Activated CD4-positive, alpha-beta T cell treated with anti-CD3 and anti-CD28 coated beads, Interleukin-2, Interleukin-4, amounts not matched to agents 100 ng/mL and 50 ng/mL, durations not matched to agents 16 hours and 8 hours (primary cell): ENCODE data around the gene IDH3A.

Experiments used
- DNase-seq: peaks from one replicate; pipeline ENCODE4 v3.0.0-alpha.2; 2020; ENCODE audit warnings: low spot score

Gene IDH3A

DNA sequence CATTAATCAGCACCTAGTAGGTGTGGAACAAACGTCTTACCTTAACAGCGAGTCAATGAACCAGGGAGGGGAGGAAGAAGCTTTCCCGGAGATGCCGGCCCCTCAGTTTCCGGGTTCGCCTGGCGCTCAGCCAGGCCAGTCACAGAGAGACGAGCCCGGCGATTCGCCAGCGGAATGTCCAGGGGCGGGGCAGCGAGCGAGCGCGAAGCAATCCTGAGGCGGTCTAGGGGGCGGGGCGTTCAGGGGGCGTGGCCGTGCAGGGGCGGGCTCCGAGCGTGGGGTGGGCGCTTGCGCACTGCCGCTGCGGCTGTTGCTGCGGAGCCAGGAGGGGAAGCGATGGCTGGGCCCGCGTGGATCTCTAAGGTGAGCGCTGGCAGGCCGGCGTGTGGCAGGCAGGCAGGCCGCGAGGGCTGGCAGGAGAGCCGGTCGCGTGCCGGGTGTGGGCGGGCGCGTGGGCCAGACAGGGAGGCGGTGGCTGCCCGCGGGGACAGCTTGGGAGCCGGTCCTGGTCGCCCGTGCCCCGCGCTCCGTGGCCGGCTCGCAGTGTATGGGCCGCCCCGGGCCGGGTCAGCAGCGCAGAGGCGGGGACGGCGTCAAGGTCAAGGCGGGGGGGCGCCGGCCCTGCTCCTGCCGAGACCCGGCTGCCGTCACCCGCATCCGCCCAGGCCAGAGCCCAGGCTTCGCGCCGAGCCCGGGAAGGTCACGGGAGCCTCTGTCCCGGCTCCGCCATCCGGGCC, at the start of gene IDH3A:
IDH3A (plus strand) TSS at position 295 of the 737 bp plus-strand sequence; CDS start at position 337, 42 bp downstream.
- peak; percentile 99 for DNase-seq

DNA sequence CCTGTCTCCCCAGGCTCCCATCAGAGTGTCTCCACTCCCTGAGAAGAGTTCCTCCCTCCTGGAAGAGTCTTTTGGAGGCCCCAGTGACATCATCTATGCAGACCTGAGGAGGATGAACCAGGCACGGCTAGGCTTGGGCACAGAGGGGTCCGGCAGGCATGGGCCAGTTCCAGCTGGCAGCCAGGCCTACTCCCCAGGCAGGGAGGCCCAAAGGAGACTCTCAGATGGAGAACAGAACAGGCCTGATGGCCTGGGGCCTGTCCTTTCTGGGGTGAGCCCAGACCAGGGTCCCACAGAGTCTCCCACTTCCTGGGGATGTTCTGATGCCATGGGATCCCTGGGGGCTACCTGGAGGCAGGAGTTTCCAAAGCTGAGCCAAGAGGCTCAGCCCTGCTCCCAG, 48.3 kb upstream of the IDH3A start:
- DNase-seq, result no peak

DNA sequence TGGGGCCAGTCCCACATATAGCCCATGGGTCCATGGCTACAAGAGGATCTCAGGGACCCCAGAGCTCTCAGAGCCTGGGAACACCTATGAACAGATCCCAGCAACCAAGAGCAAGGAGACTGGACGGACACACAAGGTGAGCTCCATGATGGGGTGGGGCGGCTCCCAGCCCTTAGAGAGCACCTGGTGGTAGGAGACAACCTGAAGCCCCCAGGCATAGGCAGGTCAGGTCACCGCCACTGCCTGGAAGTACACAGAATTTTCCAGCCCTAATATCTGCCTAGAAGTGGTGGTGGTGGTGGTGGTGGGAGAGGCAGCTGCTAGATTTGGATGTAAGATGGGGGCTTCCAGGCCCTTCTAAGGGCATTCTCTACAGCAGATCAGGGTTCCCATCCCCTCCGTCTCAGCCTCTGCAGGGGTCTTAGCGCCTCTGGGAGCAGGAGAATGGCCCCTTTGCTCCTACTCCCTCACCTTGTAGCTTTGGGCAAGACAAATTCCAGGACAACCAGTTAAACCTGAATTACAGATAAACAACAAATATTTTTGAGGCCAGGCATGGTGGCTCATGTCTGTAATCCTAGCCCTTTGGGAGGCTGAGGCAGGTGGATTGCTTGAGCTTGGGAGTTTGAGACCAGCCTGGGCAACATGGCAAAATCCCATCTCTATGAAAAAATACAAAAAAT, 47.6 kb upstream of the IDH3A start:
- DNase-seq, result no peak

DNA sequence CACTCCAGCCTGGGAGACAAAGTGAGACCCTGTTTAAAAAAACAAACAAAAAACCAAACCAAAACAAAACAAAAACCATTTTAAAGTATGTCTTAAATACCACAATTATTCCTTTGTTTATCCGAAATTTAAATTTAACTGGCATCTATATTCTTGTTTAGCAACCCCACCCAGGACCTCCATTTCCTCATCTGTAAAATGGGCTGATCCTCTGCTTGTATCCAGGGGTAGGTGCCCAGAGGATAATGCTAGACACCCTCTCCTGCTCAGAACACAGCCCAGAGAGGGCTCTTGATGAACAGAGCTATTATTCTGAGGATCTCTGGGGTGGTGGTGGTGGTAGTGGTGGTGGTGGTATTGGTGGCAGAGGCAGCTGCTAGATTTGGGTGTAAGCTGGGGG, 47.0 kb upstream of the IDH3A start:
- no peak for DNase-seq

DNA sequence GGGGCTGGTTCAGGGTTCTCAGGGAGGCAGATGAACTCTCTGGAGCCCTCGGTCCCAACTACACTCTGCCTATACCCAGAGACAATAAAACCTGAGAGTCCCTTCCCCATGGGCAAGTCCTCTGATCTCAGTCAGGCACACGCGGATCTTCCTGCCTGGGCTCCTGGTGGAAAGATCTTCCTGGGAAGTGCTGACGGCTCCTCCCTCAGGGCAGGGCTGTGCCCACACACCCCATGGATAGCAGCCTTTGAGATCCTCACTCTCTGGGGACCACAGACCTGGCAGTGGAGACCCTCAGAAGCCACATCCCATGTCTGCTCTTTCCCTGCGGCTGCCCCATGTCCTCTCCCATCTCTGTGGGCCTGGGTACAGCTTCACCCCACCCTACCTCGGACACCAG, 46.4 kb upstream of the IDH3A start:
- no peak for DNase-seq

DNA sequence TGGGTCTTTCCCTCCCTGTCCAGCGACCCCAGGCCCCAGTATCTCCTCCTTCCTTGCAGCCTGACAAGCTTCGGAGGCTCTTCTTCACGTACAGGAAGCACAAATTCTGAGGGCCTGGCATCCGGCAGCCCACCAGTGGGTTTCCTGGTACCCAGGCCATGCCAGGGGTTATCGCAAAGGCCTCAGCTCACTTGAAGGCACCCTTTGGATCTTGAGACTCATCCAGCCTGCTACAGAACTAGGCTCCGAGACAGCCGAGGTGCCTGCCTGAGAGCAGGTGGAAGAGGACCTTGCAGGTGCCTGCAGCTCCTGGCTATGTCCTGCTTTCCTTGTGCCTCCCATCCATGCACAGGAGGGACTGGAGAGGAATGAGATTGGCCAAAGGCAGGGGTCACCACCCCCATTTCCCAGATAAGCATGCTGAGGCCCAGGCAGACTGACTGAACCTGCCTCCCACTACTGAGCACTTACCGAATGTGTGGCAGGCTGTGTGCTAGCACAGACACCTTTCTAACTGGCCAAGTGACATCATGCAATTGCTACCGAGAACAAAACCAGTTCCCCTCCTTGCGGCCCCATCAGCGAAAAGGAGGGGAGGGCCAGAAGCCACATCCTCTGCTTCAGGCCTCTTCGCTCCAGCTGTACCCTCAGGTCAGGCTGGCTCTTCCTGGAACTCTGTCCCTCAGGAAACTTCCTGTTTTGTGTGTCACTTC, 45.6 kb upstream of the IDH3A start:
- peak; percentile 84 for DNase-seq

DNA sequence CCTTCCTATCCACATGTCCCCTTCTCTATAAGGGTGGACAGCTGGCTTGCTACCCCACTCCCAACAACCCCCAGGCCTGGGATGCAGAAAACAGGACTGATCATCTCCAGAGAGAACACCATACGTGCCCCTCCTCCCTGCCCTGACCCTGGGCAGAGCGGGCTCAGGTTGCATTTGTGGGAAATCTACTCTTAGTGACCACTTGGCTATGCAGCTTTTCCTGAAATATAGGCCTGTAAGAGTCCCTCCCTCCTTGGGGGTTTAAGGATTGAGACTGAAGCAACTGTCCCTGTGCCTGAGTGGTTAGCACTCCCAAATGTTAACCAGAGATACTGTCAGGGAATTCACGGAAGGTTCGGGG, 45.1 kb upstream of the IDH3A start:
- DNase-seq, result no peak

DNA sequence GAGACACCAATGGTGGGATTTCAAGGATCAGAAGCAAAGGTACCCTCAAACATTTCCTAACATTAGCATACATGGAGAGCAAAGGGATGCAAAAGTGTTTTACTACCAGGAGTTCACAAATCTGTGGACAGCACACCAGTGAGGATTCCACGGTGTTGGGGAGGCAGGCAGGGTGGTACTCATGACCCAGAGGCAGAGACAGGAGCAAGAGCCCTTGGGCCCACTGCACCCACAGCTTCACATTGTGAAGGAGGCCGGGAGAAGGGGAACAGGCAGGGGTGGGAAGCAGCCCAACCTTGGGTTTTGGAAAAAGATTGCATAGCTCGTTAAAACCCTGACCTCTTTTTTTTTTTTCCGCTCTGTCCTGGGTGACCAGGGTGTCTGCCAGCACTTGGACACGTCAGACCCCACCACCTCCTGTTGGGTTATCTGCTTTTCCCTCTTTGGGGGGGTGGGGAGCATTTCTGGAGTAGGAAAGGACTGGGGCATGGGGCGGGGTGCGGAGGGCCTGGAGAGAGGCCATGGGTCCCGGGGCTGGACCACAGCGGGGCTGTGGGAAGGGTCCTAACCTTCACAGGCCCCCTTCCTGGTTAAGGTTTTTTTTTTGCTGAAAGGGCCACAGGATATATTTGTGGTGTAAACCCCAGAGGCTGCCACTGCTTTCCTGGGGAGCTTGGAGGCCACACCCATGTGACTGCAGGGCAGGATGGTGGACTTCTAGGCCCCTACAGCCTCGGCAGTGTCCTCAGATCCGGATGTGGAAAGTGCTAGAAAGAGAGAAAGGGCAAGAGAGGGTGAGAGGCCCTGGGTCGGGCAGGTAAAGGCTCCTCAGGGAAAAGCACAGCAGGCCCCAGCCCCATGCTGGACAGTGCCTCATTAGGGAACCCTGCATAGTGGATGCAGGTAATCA, 44.3 kb upstream of the IDH3A start:
- DNase-seq, result no peak

DNA sequence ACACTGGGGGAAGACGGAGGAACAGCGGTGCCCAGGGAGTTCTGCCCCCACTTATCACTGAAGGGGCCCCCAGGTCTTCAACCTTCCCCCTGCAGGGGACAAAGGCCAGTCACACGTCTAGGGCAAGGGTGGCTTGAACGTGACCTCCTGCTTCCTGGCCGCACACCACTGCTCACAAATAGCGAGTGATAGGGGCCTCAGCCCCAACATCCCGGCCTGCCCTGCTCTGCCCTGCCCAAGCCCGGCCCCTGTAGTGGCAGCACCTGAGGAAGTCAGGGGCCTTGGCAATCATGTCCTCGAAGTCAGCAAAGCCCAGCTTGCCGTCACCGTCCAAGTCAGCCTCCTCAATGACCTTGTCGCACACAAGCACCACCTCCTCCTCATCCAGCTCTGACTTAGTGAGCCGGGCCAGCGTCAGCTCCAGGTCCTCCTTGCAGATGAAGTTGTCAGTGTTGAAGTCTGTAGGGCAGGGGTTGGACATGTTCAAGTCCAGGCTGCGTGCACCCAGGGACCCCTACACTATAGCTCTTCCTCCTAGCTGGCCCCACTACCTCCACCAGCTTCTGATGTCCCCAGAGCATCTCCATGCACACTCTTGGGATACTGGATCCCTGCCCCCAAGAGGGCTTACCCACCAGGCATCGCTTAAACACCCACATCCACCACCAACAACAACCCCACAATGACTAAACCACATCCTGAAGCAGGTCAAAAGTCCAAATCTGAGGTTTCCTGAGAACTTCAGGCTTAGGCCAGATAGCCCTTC, 43.5 kb upstream of the IDH3A start:
- peak; percentile 37 for DNase-seq

DNA sequence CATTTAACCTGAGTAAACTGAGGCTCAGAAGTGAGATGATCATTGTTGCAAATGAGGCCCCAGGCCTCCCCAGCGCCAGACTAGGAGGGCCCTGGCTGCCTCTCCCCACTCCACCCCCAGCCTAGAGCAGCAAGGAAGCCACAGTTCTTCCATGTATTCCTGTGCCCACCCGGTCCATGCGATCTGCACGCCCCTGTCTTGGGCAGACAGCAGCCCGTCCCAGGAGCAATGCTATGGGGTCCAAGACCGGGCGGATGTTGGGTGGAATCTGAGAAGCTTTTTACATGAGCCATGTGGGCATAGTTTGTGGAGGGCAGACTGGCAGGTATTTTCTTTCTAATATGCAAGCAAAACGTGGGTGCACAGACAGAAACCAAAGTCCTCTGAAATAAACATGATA, 41.7 kb upstream of the IDH3A start:
- DNase-seq, result no peak

DNA sequence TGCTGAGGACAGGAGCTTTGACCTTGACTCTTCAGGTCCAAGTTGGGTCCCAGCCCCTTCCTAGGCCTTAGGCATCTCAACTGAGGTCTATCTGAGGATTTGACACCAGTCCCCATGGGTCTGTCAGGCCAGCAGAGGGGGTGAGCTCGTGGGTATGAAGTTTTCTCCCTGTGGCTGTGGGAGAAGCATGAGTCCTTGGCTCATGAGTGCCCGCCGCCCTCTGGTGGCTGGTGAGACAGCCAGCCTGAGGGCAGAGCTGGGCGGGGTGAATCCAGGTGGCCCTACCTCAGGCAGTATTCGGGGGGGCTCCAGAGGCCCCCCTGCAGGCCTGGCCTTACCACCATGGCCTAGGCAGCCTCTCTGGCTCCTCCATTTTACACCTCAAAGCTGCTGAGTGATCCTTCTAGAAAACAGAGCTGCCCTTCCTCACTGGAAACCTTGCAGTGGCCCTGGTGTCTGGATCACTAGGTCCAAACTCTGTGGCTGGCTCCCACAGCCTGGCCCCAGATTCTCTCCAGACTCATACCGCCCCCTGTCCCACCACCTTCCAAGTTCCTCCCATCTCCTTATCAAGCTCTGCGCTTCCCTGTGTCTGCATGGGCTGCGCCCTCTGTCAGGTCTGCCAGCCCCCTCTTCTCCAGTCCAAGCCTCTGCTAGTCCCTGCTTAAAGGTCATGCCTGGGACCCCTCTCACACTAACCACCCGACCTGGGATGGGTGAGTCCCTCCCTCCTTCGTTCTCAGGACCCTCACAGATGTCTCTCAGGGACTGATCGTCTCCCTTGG, 40.7 kb upstream of the IDH3A start:
- peak; percentile 86 for DNase-seq

DNA sequence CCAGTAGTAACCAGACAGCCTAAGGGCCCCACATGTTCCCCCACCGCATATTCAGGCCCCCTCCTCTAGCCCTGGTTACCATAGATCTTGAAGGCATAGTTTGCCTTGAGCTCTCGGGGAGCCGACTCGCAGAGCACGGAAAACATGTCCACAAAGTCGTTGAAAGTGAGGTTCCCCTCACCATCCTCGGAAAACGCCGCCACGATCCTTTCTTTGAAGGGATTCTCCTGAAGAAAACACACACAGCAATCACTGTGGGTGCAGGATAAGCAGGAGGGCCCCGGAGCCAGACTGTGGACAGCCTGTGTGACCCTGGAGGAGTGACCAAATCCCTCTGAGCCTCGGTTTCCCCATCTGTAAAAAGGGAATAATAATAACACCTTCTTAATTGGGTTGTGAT, 40.0 kb upstream of the IDH3A start:
- no peak for DNase-seq

DNA sequence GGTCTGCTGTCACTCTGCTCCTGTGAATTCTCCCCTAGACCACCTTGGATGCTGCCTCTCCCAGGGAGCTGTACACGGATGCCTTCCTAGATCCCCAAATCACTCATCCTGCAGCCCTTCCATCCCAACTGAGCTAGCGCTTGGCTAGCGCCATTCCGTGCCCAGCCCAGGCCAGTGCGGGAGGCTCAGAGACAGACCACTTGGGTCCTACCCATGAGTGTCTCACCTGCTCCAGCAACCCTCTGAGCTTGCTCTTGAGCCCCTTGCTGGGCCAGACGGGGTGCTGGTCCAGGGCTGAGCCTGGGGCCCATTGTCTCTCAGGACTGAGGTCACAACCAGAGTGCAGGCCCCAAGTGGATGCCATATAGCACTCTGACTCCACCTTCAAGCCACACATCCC, 39.1 kb upstream of the IDH3A start:
- no peak for DNase-seq

DNA sequence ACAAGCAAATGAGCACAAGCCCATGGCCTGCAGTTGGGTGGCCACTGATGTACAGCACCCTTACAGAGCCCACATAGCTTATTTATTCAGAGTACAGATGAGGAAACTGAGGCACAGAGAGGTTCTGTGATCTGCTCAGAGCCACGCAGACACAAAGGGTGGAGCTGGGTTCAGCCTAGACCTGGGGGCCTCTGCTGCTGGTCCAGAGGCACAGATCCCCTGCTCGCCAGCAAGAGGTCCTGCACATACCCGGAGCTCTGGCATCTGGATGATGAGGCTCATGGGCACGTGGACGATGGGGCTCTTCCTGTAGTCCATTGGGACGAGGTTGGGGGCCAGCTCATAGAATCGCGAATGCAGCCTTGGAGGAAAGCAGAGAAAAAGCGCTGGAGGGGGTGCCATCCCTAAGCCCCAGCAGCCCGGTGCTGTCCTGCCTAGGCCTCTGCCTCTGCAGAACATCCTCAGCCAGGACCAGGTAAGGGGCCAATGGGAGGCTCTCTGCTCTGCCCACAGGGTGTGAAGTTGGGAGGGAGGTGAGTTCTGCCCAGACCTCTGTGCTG, 38.2 kb upstream of the IDH3A start:
- no peak for DNase-seq

DNA sequence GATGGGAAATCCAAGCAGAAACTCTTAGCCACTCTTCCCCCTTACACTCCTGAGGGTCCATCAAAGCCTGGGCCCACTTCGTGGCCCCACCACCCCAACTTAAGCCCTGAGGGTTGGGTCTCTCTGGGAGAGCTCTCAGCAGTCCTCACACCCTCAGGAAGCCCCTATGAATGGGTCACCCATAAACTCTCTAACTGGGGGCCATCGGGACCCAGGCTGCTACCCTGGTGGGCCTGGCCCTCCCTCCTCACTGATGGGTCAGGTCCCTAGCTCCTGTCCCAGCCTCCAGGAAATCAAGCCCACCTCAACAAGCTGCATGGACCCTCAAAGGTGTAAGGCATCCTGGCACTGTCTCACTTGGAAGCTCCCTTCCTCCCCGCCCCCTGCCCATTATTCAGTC, 37.4 kb upstream of the IDH3A start:
- DNase-seq, result no peak

DNA sequence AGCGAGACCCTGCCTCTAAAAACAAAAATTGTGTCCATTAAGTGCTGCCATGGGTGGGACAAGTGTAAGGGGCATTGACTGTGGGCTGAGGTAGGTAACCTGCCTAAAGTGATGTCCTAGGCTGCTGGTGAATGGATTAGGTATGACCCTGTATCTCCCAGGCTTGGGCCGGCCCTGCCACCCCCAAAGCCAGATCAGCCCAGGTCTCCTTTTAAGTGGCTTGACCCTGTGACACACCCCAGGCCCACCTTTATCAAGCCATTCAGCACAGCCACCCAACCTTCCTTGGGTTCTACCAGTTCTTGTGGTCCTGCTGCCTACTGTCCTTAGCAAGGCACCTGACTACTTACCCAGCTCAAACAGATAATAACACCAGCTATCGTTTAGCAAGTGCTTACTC, 36.6 kb upstream of the IDH3A start:
- DNase-seq, result no peak

DNA sequence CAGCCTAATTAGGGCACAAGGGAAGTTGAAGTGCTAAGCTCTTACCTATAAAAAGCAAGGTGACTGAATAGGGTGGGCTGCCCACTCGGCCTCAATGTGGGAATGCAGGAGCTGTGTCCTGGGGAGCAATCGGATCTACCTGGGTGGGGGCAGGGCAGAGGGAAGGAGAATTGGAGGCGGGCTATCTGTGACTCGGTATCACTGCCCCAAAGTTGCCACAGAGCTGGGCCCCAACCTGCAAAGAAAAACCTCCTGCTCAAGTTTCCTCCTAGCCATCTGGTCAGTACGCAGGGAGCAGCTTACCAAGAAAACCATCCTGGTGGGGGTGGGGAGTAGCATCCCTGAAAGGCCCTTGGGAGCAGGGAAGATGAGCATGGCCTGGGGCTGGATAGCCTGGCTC, 28.6 kb upstream of the IDH3A start:
- DNase-seq, result no peak

DNA sequence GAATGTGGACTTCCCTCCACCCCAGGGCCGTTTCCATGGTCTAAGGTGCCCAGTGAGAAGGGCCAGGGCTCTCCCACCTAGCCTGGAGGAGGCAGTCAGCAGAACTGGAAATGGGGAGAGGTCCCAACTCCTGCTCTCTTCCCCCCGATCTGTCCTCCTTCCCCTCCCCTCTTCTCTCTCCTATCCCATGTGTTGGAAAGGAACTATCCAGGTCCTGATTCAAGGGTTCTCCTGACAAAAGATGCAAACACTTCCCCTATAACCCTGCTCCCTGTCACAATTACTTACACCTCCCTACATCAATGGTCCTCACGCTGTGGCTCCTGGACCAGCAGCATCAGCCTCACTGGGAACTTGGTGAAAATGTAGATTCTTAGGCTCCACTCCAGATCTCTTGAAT, 23.9 kb upstream of the IDH3A start:
- no peak for DNase-seq

DNA sequence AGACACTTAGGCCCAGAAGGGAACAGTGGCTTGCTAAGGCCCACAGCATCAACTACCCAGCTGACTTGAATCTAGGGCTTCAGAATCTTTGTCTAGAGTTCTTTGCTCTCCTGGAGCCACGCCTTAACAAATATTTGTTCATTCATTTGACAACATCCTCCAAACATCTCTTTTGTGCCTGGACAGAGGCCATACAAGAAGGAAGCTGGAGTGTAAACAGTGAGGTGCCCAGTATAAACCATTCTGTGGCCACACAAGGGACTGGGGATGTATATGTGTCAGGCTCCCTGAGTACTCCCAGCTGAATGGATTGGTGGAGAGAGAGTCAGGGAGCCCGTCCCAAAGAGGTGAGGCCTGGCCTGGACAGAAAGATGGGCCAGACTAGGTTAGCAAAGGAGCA, 21.3 kb upstream of the IDH3A start:
- DNase-seq, result no peak

DNA sequence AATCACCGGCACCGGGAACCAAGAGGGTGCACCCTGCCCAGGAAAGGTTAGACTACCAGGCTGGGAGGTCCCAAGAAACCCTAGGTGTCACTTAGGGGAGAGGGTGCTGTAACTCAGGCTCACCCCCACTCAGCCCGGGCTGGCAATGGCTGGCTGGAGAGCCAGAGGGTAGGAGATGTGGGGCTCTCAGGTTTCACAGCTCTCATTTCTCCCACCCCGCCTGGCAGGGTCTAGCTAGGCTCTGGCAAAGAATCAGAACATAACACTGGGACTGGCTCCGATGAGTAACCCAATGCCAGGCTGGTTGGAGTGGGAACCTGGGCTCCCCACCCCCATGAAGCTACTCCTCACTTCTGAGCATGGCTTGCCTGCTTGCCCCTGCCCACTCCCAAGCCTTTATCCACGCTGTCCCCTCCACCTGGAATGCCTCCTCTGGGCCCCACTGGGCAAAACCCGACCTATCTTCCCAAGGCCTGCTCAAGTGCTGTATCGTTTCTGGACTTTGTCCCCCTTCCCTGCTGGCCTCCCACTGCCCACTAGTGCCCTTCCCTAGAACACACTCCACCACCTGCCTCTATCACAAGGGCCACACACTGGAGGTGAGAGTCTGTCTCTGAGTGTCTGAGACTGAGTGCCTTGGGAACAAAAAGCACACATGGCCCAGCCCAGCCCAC, 19.9 kb upstream of the IDH3A start:
- DNase-seq, result no peak
